Esophagus muscularis mucosa (tissue), 4 donors: ENCODE measurements around the gene SGSH. TPM values are rescaled to one million over a fixed set of nuclear protein-coding genes. Genes with fewer than 3 reads are reported as not detected.
A peak's percentile ranks its signal among the peaks of the same experiment; 100 is the strongest.
"Not testable (repeated sequence)": the region's sequence is repeated elsewhere in the genome, so short reads cannot be mapped to it uniquely, and the experiment has no call there.

Source experiments
- DNase-seq: peaks from one replicate; pipeline ENCODE4 v3.0.0-alpha.2; 2017; ENCODE audit errors: extremely low spot score
- H3K27ac ChIP-seq, 4 donors: fragments of 200-600 bp; sonication (generic); replicated peaks in 1 of 4; 1 replicate in 3 of 4; 2 replicates in 1 of 4; pipeline ENCODE4 v1.5.1; 2016 to 2019; ENCODE audit warnings: mild to moderate bottlenecking in 1 of 4
- H3K27me3 ChIP-seq, 4 donors: fragments of 200-600 bp; sonication (generic); one replicate each; pipeline versions ENCODE4 v1.5.1 to v1.6.0; 2016 to 2019
- H3K36me3 ChIP-seq, 4 donors: fragments of 200-600 bp; sonication (generic); one replicate each; pipeline ENCODE4 v1.5.1; 2016 to 2019
- H3K4me1 ChIP-seq, 4 donors: fragments of 200-600 bp; sonication (generic); one replicate each; pipeline ENCODE4 v1.5.1; 2016 to 2019
- H3K4me3 ChIP-seq, 4 donors: fragments of 200-600 bp; sonication (generic); 1 replicate in 2 of 4; 2 replicates in 2 of 4; pipeline ENCODE4 v1.5.1; 2016 to 2019; ENCODE audit warnings: mild to moderate bottlenecking in 4 of 4, moderate library complexity in 1 of 4
- H3K9me3 ChIP-seq, 4 donors: fragments of 200-600 bp; sonication (generic); 1 replicate in 3 of 4; 2 replicates in 1 of 4; pipeline ENCODE4 v1.5.1; 2016 to 2019
- EP300 ChIP-seq: sonication (generic); formaldehyde crosslinking; IDR thresholded peaks from one replicate; pipeline ENCODE4 v1.6.1; 2017; ENCODE audit warnings: antibody characterized with exemption
- POLR2A ChIP-seq: fragments of 450-650 bp; IDR thresholded peaks from one replicate; pipeline ENCODE4 v1.6.1; 2017; ENCODE audit warnings: antibody characterized with exemption, moderate library complexity, mild to moderate bottlenecking, low read depth
- POLR2AphosphoS5 ChIP-seq, 2 donors: sonication (generic); formaldehyde crosslinking; IDR thresholded peaks; one replicate each; pipeline ENCODE4 v1.6.1; 2017; ENCODE audit warnings: antibody characterized with exemption in 2 of 2
- whole genome bisulfite sequencing: methylation state at CpG from one replicate; pipeline ENCODE4 v1.1.5; 2018; 5-methylcytosine and 5-hydroxymethylcytosine counted together
- intact Hi-C: fragments of 100-400 bp; cut with DNase I; formaldehyde crosslinking; loops from one replicate; pipeline ENCODE4 v1.15.1; 2023
- total RNA-seq, 4 donors: library from RNA; depleted of rRNA; stranded (reverse); fragments of >200 nt; gene quantifications; one replicate each; pipeline versions ENCODE4 v1.1.0 to v1.2.1, GENCODE V29; 2016
- TF ChIP-seq, protein P1 (sequence below), 3 experiments: fragments of 200-600 bp in 2 of 3; fragments of 450-650 bp in 1 of 3; sonication (generic) in 2 of 3; IDR thresholded peaks; one replicate each; pipeline ENCODE4 v1.5.1; 2017 to 2019; ENCODE audit warnings: antibody characterized with exemption in 3 of 3, mild to moderate bottlenecking in 2 of 3, moderate library complexity in 1 of 3

Gene SGSH
- total RNA-seq, 4 donors from 2014 or later: 12.9 to 24.4 (median 21.3) TPM

- H3K4me1 ChIP-seq: peaks cover 36 to 53% (median 50%) of the 10 kb centered on the region in 4 donors
- H3K27ac ChIP-seq: peak overlapping the region; percentile 85 to 95 (median 92)
- peaks cover 0 to 10% (median 6%) of the 10 kb centered on the region in 4 donors for H3K36me3 ChIP-seq
- no peaks in the 10 kb centered on the region for H3K27me3 ChIP-seq
- H3K9me3 ChIP-seq: no peaks in the 10 kb centered on the region
- peak; percentile 9 to 52 for TF ChIP-seq POLR2AphosphoS5 (IDR thresholded peaks at IDR 0.05)
- no peak for TF ChIP-seq EP300
- peak; percentile 70 for TF ChIP-seq POLR2A
- TF ChIP-seq, protein P1, sequence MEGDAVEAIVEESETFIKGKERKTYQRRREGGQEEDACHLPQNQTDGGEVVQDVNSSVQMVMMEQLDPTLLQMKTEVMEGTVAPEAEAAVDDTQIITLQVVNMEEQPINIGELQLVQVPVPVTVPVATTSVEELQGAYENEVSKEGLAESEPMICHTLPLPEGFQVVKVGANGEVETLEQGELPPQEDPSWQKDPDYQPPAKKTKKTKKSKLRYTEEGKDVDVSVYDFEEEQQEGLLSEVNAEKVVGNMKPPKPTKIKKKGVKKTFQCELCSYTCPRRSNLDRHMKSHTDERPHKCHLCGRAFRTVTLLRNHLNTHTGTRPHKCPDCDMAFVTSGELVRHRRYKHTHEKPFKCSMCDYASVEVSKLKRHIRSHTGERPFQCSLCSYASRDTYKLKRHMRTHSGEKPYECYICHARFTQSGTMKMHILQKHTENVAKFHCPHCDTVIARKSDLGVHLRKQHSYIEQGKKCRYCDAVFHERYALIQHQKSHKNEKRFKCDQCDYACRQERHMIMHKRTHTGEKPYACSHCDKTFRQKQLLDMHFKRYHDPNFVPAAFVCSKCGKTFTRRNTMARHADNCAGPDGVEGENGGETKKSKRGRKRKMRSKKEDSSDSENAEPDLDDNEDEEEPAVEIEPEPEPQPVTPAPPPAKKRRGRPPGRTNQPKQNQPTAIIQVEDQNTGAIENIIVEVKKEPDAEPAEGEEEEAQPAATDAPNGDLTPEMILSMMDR (IDR thresholded peaks at IDR 0.05): peak in 2 of 3 experiments; percentile 14 to 27
- no peak for DNase-seq
- WGBS: 0% methylated on average over 10 of the region's 63 CpGs
- intact Hi-C loops: loop anchor here (2.0 to 5.0 kb wide), 2 partner anchors 39 to 113 kb away; partner anchors contain the start of genes EIF4A3, SGSH and SLC26A11
- H3K4me3 ChIP-seq: peak overlapping the region; percentile 63 to 87 (median 78)
These were observed 40.0 kb upstream of the SGSH start for GRCh38 chr17:80260069-80260535.

GRCh38 chr17:80259457-80260068 is 39.4 kb upstream of the SGSH start:
- peaks cover 0 to 6% (median 5%) of the 10 kb centered on the region in 4 donors for H3K36me3 ChIP-seq
- no peaks in the 10 kb centered on the region for H3K27me3 ChIP-seq
- peak overlapping the region; percentile 85 to 95 (median 92) for H3K27ac ChIP-seq
- TF ChIP-seq POLR2AphosphoS5 (IDR thresholded peaks at IDR 0.05) (no peak), EP300 (no peak), POLR2A (no peak)
- TF ChIP-seq, protein P1 (IDR thresholded peaks at IDR 0.05): no peak
- DNase-seq: no peak
- WGBS: 33% methylated on average over 18 of the region's 18 CpGs
- intact Hi-C loops: loop anchor here (2.0 to 5.0 kb wide), 2 partner anchors 39 to 112 kb away; partner anchors contain the start of genes EIF4A3, SGSH and SLC26A11
- peaks cover 35 to 55% (median 53%) of the 10 kb centered on the region in 4 donors for H3K4me1 ChIP-seq
- H3K4me3 ChIP-seq: peak overlapping the region; percentile 63 to 87 (median 78)
- no peaks in the 10 kb centered on the region for H3K9me3 ChIP-seq

DNA sequence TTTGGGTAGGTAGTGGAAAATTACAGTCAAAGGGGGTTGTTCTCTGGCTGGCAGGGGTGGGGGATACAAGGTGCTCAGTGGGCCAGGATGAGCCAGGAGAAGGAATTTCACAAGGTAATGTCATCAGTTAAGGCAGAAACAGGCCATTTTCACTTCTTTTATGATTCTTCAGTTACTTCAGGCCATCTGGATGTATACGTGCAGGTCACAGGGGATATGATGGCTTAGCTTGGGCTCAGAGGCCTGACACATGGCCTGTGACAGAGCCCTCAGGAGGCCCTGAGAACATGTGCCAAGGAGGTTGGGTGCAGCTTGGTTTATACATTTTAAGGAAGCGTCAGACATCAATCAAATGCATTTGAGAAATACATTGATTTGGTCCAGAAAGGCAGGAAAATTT is 38.2 kb upstream of the SGSH start:
- H3K36me3 ChIP-seq, H3K27me3 ChIP-seq, H3K4me3 ChIP-seq, H3K9me3 ChIP-seq, intact Hi-C loops, DNase-seq: not testable (repeated sequence)
- Histone ChIP-seq H3K4me1 (peaks cover 26 to 44% (median 43%) of the 10 kb centered on the region in 4 donors), H3K27ac (peak overlapping the region in 1 of 4 donors; percentile 95)
- 92% methylated on average over 2 of the region's 2 CpGs for WGBS

- peaks cover under 1 to 13% (median 10%) of the 10 kb centered on the region in 4 donors for H3K36me3 ChIP-seq
- H3K4me1 ChIP-seq: peaks cover 20 to 39% (median 38%) of the 10 kb centered on the region in 4 donors
- DNase-seq: no peak
- no peaks in the 10 kb centered on the region for H3K9me3 ChIP-seq
- TF ChIP-seq POLR2A: no peak
- TF ChIP-seq, protein P1 (IDR thresholded peaks at IDR 0.05): no peak
- TF ChIP-seq EP300: no peak
- no peak for TF ChIP-seq POLR2AphosphoS5 (IDR thresholded peaks at IDR 0.05)
- intact Hi-C loops: no loop called here
- H3K27me3 ChIP-seq: no peaks in the 10 kb centered on the region
- no peak overlapping the region for H3K4me3 ChIP-seq
- WGBS: 81% methylated on average over 14 of the region's 14 CpGs
- peak overlapping the region in 1 of 4 donors; percentile 95 for H3K27ac ChIP-seq
These were observed 37.6 kb upstream of the SGSH start for GRCh38 chr17:80257716-80258213.

- no peak for DNase-seq
- Histone ChIP-seq H3K9me3 (no peaks in the 10 kb centered on the region), H3K27me3 (no peaks in the 10 kb centered on the region), H3K4me3 (no peak overlapping the region), H3K36me3 (peaks cover 4 to 30% (median 20%) of the 10 kb centered on the region in 4 donors), H3K27ac (peak overlapping the region in 1 of 4 donors; percentile 68), H3K4me1 (peaks cover 6 to 24% (median 23%) of the 10 kb centered on the region in 4 donors)
- WGBS: 97% methylated on average over 5 of the region's 5 CpGs
- intact Hi-C loops: no loop called here
- TF ChIP-seq EP300: no peak
- TF ChIP-seq, protein P1 (IDR thresholded peaks at IDR 0.05): no peak
- no peak for TF ChIP-seq POLR2A
- no peak for TF ChIP-seq POLR2AphosphoS5 (IDR thresholded peaks at IDR 0.05)
These were observed 35.9 kb upstream of the SGSH start for GRCh38 chr17:80256034-80256350.
